Measurements from ENCODE around the gene PROSER2. TPM values are rescaled to one million over a fixed set of nuclear protein-coding genes. Genes with fewer than 3 reads are reported as not detected.
A peak's percentile ranks its signal among the peaks of the same experiment; 100 is the strongest.

The PROSER2 gene
- total and polyA plus RNA-seq, 9 of the 15 experiments (the other 6 are each of a cell fraction or from before 2014, with no cell fraction given) = 0.62 to 14.8 (median 2.9) TPM

DNA sequence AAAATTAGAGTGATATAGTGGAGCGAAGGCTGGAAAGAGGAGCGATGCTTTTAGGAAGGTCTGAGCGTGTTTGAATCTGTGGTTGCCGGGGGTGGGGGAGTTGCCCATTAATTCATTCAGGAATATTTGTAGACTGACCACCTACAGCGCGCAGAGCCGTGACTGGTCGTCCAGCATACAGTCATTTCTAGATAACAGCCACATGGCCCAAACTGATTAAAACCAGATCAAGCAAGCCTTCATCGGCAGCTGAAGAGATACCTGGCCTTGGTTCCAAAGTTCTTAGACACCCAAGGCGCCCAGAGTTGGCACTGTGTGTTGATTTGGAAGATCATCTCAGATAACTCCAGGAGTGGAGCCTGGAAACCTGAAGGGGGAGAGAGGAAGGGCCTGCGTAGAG lies 1.7 kb downstream of the PROSER2 start (continued):
- TF ChIP-seq, protein P1, sequence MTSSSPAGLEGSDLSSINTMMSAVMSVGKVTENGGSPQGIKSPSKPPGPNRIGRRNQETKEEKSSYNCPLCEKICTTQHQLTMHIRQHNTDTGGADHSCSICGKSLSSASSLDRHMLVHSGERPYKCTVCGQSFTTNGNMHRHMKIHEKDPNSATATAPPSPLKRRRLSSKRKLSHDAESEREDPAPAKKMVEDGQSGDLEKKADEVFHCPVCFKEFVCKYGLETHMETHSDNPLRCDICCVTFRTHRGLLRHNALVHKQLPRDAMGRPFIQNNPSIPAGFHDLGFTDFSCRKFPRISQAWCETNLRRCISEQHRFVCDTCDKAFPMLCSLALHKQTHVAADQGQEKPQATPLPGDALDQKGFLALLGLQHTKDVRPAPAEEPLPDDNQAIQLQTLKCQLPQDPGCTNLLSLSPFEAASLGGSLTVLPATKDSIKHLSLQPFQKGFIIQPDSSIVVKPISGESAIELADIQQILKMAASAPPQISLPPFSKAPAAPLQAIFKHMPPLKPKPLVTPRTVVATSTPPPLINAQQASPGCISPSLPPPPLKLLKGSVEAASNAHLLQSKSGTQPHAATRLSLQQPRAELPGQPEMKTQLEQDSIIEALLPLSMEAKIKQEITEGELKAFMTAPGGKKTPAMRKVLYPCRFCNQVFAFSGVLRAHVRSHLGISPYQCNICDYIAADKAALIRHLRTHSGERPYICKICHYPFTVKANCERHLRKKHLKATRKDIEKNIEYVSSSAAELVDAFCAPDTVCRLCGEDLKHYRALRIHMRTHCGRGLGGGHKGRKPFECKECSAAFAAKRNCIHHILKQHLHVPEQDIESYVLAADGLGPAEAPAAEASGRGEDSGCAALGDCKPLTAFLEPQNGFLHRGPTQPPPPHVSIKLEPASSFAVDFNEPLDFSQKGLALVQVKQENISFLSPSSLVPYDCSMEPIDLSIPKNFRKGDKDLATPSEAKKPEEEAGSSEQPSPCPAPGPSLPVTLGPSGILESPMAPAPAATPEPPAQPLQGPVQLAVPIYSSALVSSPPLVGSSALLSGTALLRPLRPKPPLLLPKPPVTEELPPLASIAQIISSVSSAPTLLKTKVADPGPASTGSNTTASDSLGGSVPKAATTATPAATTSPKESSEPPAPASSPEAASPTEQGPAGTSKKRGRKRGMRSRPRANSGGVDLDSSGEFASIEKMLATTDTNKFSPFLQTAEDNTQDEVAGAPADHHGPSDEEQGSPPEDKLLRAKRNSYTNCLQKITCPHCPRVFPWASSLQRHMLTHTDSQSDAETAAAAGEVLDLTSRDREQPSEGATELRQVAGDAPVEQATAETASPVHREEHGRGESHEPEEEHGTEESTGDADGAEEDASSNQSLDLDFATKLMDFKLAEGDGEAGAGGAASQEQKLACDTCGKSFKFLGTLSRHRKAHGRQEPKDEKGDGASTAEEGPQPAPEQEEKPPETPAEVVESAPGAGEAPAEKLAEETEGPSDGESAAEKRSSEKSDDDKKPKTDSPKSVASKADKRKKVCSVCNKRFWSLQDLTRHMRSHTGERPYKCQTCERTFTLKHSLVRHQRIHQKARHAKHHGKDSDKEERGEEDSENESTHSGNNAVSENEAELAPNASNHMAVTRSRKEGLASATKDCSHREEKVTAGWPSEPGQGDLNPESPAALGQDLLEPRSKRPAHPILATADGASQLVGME (CRISPR knock-in tag; IDR thresholded peaks at IDR 0.05) = no peak
- no peak for TF ChIP-seq KAT7 (CRISPR knock-in tag; IDR thresholded peaks at IDR 0.05; ENCODE audit: borderline replicate concordance)
- peak; percentile 75 for TF ChIP-seq CBFA2T2 (conservative IDR thresholded peaks at IDR 0.05)
- TF ChIP-seq, protein P2, sequence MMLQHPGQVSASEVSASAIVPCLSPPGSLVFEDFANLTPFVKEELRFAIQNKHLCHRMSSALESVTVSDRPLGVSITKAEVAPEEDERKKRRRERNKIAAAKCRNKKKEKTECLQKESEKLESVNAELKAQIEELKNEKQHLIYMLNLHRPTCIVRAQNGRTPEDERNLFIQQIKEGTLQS (IDR thresholded peaks at IDR 0.05) = no peak
- TF ChIP-seq, protein P2 (CRISPR knock-in tag; conservative IDR thresholded peaks at IDR 0.05) = no peak
- TF ChIP-seq TCF7 (IDR thresholded peaks at IDR 0.05; ENCODE audit: borderline replicate concordance) = no peak
- TF ChIP-seq EZH2 (IDR thresholded peaks at IDR 0.05; ENCODE audit: borderline replicate concordance, low read depth, low read length) = no peak
- TF ChIP-seq TEAD2 (tag; IDR thresholded peaks at IDR 0.05) = no peak
- peak; percentile 48; the same call in 1 of the 2 replicates for TF ChIP-seq EP400 (IDR thresholded peaks at IDR 0.05)
- TF ChIP-seq MAFG (tag; conservative IDR thresholded peaks at IDR 0.05) = no peak
- TF ChIP-seq SIN3B (IDR thresholded peaks at IDR 0.05; ENCODE audit: low read depth) = no peak
- TF ChIP-seq ZKSCAN8 (CRISPR knock-in tag; IDR thresholded peaks at IDR 0.05) = no peak
- TF ChIP-seq TARDBP (IDR thresholded peaks at IDR 0.05) = no peak
- TF ChIP-seq NR4A1 (CRISPR knock-in tag; IDR thresholded peaks at IDR 0.05) = no peak
- no peak for TF ChIP-seq NR4A1 (tag; IDR thresholded peaks at IDR 0.05)
- TF ChIP-seq POLR2G (IDR thresholded peaks at IDR 0.05; ENCODE audit: low read depth, low read length) = no peak
- no peak for TF ChIP-seq ZNF311 (CRISPR knock-in tag; IDR thresholded peaks at IDR 0.05)
- TF ChIP-seq ZBTB17 (CRISPR knock-in tag; IDR thresholded peaks at IDR 0.05) = no peak
- no peak for TF ChIP-seq SMARCB1 (IDR thresholded peaks at IDR 0.05; ENCODE audit: insufficient read length, low read depth)
- TF ChIP-seq, protein P3, sequence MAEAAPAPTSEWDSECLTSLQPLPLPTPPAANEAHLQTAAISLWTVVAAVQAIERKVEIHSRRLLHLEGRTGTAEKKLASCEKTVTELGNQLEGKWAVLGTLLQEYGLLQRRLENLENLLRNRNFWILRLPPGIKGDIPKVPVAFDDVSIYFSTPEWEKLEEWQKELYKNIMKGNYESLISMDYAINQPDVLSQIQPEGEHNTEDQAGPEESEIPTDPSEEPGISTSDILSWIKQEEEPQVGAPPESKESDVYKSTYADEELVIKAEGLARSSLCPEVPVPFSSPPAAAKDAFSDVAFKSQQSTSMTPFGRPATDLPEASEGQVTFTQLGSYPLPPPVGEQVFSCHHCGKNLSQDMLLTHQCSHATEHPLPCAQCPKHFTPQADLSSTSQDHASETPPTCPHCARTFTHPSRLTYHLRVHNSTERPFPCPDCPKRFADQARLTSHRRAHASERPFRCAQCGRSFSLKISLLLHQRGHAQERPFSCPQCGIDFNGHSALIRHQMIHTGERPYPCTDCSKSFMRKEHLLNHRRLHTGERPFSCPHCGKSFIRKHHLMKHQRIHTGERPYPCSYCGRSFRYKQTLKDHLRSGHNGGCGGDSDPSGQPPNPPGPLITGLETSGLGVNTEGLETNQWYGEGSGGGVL (CRISPR knock-in tag; IDR thresholded peaks at IDR 0.05) = no peak
- TF ChIP-seq ZNF717 (CRISPR knock-in tag; IDR thresholded peaks at IDR 0.05) = no peak
- TF ChIP-seq EWSR1 (IDR thresholded peaks at IDR 0.05; ENCODE audit: borderline replicate concordance, low read depth, partially characterized antibody) = no peak
- TF ChIP-seq TAF9B (IDR thresholded peaks at IDR 0.05; ENCODE audit: partially characterized antibody) = no peak
- TF ChIP-seq ZNF699 (CRISPR knock-in tag; IDR thresholded peaks at IDR 0.05; ENCODE audit: insufficient replicate concordance) = no peak
